GM18870 (cell line): ENCODE measurements around the gene RPL27.
"Not testable (repeated sequence)": the region's sequence is repeated elsewhere in the genome, so short reads cannot be mapped to it uniquely, and the experiment has no call there.

Experiments
- ATAC-seq: cut with Tn5 transposase; IDR thresholded peaks from one replicate; pipeline ENCODE4 v1.9.1; 2021; ENCODE audit warnings: moderate library complexity; ENCODE audit not compliant: unreplicated experiment

RPL27 gene

DNA sequence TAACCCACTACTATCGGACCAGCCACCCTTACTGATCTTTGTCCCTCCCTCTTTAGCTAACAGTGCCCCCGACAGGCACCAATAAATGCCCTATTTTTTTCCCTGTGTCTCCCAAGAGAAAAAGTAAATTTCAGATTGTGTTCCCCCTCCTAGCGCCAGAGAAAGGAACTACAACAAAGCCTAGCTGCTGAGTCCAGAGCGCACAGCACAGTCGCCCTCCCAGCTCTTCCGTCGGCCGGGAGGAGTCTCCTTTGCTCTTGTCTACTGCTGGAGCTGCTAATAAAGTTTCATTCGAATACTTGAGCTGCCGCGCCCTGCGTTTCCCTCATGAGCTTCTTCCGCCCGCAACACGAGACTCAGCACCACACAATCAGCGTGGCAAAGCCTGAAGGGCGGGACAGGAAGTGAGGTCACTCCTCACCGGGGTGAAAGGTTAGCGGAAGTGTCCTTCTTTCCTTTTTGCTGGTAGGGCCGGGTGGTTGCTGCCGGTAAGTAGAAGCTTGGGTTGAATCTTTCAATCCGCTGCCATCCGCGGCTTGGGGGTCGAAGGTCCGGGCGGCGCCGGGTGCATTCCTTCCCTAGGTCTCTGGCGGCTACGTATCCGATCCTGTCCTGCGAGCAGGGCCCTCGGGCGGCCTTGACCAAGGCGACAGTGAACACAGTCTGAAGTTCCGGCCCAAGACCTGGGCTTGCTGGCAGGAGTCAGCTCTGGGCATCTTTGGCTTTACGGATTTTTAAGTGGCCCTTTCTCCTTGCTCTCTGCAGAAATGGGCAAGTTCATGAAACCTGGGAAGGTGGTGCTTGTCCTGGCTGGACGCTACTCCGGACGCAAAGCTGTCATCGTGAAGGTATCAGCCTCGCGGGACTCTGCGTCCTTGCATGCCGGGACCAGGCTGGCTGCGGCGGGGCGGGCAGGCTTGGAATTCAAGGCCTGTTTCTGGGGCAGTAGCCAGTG lies at the start of gene RPL27:
TSS of gene RPL27 (plus strand) at position 436 of the 955 bp plus-strand sequence. CDS start at position 768, 332 bp downstream.
- ATAC-seq: peak; percentile 91

DNA sequence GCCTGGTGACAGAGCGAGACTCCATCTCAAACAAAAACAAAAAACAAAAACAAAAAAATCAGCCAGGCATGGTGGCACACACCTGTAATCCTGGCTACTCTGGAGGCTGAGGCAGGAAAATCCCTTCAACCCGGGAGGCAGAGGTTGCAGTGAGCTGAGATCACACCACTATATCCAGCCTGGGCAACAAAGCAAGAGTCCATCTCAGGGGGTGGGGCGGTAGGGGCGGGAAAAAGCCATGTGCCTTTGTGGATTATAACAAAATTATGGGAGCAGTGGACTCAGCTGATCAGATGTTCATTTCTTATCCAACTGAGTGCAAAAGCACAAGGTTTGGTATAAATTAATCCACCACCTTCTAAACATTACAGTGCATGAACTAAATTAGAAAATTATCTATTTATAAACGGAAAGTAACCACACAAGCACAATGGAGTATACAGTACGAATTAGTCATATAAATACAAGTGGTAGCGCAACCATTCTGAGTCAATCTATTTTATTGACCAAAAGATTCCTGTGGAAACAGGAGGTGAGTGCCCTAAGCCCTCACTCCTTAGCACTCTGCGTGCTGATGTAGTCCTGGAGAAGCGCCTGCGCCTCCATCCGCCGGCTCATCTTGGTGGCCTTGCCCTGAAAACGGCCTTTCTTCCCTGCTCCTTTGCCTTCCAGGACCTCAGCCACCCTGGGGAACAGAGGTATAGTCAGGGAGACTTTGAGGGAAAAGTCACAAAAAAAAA lies 48.0 kb upstream of the RPL27 start:
- no peak for ATAC-seq

DNA sequence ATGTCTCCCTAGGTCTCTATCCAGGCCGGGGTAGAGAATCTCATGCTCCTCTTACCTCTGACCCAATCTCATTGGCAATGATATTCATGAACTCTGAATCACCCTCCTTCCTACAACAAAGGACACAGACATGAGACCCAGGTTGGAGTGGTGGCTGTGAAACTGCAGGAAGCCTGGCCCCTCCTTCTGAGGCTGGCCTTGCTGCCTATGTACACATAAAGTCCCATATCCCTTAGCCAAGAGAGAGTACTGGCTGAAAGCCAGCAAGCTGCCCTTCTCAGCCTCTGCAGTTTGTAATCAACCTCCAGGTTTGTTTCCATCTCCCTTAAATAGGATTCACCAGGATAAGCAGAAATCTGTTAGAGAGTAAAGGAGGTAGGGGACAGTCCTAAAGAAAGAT lies 44.5 kb upstream of the RPL27 start:
- ATAC-seq: no peak

DNA sequence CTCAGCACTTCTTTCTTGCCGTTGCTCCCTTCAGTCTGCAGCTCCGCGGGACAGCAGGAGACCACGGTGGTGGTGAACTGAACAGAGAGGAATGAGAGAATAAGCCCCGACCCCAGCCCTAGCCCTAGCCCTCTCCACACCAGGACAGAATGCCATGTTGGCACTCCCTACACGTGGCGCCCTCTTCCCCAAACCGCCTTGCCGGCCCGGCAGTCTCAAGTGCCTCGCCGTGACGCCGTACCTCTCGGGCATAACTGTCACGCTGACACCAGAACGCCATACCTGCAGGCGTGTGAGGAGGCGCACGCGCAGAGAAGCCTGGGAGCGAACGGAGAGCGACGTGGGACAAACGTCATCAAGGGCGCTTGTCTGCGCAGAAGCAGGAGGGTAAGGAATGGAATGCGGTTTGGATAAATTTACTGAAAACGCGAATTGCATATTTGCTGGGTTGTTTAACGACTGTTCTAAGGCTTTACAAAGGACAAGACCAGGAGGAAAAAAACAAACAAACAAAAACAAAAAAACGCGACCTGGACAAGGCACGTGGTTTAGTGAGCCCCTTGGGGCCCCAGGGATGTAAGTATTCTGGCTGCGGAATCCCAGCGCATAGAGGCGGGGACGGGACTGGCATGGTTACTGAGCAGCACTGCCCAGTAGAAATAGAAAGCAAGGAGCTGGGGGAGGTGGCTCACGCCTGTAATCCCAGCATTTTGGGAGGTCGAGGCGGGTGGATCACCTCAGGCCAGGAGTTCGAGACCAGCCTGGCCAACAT lies 33.9 kb upstream of the RPL27 start, which contains the start of gene AARSD1:
TSS of gene AARSD1 (minus strand) at position 294 of the 772 bp plus-strand sequence. CDS start at position 280, 14 bp downstream.
- peak; percentile 58 for ATAC-seq

DNA sequence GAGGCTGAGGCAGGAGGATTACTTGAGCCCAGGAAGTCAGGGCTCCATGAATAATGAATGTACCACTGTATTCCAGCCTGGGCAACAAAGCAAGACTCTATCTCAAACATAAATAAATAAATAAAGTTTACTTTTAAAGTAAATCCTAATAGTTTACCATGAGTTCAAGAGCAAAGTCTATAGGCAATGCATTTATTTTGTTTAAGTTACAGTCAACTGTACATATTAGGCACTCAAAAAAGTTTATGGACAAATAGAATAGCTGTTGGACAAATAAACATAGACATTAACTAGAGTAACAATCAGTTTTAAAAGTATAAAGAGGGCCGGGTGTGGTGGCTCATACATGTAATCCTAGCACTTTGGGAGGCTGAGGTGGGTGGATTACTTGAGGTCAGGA lies 30.3 kb upstream of the RPL27 start:
- ATAC-seq: no peak

DNA sequence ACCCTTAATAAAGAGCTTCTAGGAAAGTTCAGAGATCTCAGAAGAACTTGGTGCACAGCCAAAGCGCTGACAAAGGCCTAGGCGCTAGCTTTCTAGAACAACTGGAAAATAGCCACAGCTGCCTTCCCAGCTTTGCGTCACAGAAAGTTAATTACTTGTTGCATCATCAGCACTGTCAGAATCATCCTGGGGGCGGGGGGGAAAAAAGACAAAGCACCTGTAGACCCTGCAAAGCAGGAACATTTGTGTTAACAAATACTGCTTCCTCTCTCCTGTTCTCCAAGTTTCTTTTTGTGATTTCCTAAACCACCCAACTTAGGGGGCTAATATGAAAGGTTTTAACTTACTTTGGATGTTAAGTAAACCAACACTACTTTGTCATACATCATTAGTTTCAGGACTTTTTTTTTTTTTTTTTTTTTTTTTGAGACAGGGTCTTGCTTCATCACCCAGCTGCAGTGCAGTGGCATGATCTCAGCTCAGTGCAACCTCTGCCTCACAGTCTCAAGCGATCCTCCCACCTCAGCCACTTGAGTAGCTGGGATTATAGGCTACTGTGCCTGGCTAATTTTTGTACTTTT lies 29.1 kb upstream of the RPL27 start:
- ATAC-seq: no peak

DNA sequence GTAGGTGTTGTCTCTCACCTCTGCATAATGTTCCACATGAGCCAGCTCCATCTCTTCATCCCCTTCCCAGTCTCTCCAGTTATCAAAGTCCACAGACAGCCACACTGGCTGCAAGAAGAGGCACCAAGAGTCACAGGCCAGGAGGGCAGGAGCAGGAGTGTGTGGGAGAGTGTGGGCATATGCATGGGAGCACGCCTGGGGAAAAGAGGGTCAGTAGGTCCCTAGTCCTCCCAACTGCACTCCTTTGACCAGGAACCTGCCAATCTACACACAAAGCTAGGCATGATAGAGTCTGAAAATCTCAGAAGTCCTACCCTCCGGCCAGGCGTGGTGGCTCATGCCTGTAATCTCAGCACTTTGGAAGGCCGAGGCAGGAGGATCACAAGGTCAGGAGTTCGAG lies 26.6 kb upstream of the RPL27 start:
- ATAC-seq: no peak

DNA sequence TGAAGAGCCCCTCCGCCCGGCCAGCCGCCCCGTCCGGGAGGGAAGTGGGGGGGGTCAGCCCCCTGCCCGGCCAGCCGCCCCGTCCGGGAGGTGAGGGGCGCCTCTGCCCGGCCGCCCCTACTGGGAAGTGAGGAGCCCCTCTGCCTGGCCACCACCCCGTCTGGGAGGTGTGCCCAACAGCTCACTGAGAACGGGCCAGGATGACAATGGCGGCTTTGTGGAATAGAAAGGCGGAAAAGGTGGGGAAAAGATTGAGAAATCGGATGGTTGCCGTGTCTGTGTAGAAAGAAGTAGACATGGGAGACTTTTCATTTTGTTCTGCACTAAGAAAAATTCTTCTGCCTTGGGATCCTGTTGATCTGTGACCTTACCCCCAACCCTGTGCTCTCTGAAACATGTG lies 24.9 kb upstream of the RPL27 start:
- ATAC-seq: not testable (repeated sequence)

DNA sequence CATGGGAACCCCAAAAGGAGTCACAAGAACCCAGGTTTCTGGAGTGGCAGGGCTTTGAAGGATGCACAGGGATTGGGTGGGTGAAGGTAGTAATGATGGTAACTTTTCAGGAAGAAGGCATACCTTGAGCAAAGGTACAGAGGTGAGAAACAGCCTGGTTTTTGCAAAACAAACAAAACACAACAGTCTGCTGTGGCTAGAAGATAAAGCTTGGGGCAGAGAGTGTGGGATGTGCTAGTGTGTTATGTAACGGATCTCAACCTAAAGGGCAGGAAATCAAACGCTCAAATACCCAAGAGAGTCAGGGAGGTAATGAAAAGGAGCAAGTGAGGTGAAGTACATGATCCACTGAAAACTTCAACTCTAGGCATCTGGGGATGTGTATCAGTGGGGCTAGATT lies 23.0 kb upstream of the RPL27 start:
- ATAC-seq: no peak

DNA sequence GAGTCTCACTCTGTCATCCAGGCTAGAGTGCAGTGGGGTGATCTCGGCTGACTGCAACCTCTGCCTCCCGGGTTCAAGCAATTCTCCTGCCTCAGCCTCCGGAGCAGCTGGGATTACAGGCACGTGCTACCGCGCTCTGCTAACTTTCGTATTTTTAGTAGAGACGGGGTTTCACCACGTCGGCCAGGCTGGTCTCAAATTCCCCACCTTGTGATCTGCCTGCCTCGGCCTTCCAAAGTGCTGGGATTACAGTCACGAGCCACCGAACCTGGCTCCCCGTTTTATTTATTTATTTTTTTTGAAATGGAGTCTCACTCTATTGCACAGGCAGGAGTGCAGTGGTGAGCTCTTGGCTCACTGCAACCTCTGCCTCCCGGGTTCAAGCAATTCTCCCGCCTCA lies 22.5 kb upstream of the RPL27 start:
- not testable (repeated sequence) for ATAC-seq

DNA sequence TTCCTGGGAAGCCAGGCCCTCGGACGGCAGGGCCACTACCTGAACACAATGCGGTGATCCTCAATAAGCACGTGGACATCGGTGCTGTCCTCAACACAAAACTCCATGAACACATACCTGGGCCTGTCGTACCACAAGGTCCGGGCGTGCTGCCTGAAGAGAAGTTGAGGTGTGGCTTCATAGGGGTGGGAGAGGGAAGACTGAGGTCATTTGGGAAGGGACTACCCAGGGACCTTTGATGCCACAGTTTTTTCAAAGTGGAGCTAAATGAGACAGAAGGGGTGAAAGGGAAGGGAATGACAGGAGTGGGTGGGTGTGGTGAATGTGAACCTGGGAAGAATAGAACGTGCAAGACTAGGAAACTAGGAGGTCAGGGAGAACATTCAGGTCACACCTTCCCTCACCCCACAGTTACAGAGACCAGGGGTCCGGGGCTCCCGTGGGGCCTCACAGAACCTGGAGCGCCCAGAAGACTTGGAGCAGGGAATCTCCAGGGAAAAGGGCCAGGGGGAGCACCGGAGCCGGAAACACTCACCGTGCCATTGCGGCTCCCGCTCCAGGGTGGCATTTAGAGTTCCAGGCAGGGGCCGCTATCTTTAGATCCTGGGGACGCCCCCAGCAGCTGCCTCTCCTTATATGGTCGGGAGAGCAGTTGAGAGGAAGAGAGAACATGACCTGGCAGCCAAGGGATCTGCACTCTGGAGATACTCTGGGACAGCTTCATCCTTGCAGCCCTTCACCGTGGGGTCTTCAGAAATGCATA lies 18.5 kb upstream of the RPL27 start, which contains the start of gene PTGES3L:
TSS of gene PTGES3L (minus strand) at position 570 of the 763 bp plus-strand sequence. CDS start at position 543, 27 bp downstream.
- no peak for ATAC-seq

DNA sequence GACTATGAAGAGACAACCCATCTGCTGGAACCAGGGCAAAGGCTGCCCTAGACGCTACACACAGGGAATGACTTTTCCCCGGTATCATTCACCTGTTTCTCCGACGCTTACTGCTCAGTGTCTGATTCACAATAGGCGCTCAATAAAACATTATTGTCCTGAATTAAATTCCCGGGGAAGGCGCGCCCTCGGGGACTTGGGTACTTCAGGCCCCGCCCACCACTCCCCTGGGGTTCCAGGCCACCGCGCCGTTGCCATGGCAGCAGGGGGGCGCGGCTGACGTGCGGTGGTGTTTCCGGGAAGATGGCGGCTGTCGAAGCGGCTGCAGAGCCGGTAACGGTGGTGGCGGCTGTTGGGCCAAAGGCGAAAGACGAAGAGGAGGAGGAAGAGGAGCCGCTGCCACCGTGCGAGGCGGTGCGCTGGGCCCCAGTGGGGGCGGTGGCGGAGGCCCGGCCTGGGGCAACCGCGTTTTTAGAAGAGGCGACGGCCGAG lies 17.9 kb upstream of the RPL27 start, which contains the start of gene RUNDC1:
TSS of gene RUNDC1 (plus strand) at position 292 of the 492 bp plus-strand sequence. CDS start at position 304, 12 bp downstream.
- no peak for ATAC-seq

DNA sequence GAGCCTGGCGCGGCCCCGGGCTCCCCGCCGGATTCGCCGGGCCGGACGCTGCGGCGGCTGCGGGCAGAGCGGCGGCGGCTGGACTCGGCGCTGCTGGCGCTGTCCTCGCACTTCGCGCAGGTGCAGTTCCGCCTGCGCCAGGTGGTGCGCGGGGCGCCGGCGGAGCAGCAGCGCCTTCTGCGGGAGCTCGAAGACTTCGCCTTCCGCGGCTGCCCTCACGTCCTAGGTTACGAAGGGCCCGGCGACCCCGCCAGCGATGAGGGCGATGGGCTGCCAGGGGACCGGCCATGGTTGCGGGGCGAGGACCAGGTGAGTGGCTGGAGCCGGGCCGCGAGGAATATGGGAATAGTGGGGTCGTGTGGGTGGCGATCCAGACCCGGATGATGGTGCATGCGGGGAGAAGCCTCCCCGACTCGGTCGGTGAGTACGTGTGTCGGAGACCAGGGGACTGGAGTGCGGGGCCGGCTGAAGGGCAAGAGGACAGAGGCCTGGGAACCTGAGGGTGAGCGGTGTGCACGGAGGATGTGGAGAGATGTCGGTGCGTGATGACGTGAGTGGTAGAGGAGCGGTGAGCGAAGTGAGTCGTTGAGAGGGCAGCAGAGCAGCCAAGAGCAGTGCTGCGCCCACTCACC lies 17.3 kb upstream of the RPL27 start:
- no peak for ATAC-seq

DNA sequence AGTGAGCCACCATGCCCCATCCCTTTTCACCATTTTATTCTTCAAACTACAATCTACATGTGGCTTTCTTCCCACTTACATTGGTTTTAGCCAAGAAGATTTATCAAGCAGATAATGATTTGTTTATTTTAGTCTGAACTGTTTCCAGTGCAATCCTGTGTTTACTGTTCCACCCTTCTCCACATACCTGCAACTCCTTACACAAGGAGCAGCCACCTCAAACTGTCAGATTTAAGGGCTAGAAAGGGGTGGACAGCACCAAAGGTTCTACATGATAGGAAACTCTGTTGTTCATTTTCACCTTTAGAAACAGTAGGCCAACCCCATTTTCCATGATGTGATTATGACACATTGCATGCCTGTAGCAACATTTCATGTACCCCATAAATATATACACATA lies 16.0 kb upstream of the RPL27 start:
- no peak for ATAC-seq

DNA sequence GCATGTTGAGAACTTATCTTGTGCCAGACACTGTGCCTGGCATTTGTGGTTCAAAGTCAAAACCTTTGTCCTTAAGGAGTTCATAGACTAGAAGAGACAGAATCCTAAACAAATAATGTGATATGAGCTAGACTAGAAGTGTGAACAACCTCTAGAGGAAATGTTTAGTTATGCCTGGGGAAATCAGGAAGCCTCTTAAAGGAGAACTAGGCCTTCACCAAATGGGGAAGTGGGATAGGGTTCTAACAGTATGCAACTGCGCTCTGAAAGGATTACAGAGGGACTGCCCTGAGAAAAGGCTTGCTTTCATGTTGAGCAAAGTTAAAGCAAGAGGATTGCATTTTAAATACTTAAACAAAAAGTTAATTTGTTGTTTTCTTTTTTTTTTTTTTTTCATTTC lies 13.0 kb upstream of the RPL27 start:
- peak; percentile 43 for ATAC-seq

DNA sequence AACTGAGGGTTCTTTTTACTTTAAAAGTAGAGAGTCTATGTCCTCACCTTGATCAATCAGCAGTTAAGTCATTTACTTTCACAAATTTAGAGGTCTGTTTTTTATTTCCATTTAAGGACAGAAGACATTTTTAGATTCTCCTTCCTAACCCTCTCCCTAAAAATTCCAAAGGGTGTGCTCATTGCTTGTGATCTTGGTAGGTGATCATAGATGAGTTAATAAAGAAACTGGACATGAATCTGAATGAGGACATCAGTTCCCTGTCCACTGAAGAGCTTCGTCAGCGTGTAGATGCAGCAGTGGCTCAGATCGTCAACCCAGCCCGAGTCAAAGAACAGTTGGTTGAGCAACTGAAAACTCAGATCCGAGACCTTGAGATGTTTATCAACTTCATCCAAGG lies 9.1 kb upstream of the RPL27 start:
- no peak for ATAC-seq

DNA sequence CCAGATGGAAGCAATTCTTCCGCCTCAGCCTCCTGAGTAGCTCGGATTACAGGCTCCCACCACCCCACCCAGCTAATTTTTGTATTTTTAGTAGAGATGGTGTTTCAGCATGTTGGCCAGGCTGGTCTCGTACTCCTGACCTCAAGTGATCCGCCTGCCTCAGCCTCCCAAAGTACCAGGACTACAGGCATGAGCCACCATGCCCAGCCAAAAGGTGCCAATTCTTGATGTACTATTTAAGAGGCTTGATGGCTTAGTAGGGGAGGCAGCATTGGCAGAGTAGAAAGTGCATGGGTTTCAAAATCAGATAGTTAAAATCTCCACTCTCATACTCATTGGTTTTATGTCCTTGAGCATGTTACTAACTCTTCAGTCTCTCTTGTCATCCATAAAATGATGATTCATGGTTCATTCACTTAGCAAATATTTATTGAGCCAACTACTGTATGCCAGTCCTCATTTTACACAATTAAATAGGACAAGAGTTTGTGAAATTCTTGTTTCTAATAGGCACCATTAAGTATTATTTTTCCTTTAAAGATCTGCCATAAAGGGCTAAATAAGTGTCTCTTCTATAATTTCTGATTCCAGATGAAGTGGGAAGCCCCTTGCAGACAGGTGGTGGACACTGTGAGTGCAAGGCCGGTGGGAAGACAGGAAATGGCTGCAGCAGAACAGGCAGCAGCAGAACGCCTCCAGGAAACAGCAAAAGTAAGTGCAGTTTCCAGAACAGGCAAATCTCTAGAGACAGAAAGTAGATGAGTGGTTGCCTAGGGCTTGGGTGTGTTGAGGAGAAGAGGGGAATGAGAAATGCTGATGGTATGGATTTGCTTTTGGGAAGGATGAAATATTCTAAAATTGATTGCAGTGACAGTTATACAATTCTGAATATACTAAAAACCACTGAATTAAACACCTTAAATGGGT lies 8.2 kb upstream of the RPL27 start:
- no peak for ATAC-seq

DNA sequence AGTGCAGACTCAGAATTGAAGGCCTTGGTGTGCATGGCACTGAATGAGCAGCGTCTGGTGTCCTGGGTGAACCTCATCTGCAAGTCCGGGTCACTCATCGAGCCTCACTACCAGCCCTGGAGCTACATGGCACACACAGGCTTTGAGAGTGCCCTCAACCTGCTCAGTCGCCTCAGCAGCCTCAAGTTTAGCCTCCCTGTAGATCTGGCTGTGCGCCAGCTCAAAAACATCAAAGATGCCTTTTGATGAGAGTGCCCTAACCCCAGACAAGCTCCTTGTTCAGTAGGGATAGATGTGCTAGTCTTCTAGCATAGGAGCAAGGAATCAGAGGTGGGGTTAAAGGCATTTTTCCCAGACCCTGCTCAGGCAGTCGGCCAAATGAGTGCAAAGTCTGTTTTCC lies 6.7 kb upstream of the RPL27 start:
- ATAC-seq: no peak
